ENCODE data around the gene PLAC9. TPM values are rescaled to one million over a fixed set of nuclear protein-coding genes. Genes with fewer than 3 reads are reported as not detected.
A peak's percentile ranks its signal among the peaks of the same experiment; 100 is the strongest.

Gene PLAC9
- total and polyA plus RNA-seq, 8 donors, result 0.63 to 14.6 (median 3.0) TPM

GRCh38 chr10:80161321-80162083, 29.0 kb downstream of the PLAC9 start:
- no peak for ATAC-seq
- peak in 1 of 6 donors; percentile 71 for DNase-seq
- H3K4me3 ChIP-seq, result no peak overlapping the region
- H3K9me3 ChIP-seq, result no peaks in the 10 kb centered on the region
- no peak for TF ChIP-seq CTCF (IDR thresholded peaks at IDR 0.05)
- H3K27ac ChIP-seq, result no peak overlapping the region
- peaks cover 9 to 60% (median 31%) of the 10 kb centered on the region in 3 donors for H3K36me3 ChIP-seq
- H3K27me3 ChIP-seq, result no peaks in the 10 kb centered on the region
- intact Hi-C loops (cut with DNase I), result no loop called here
- peaks cover 0 to 3% (median 0%) of the 10 kb centered on the region in 3 donors for H3K4me1 ChIP-seq
- FAIRE-seq, result no peak
- WGBS, 2 donors, result 78 to 80% methylated on average over 21 of the region's 21 CpGs

- WGBS, 2 donors, result 85 to 94% methylated on average over 8 of the region's 8 CpGs
- FAIRE-seq, result no peak
- no peak overlapping the region for H3K27ac ChIP-seq
These were observed 31.3 kb downstream of the PLAC9 start for GRCh38 chr10:80163741-80164341.

GRCh38 chr10:80164596-80164995, 32.1 kb downstream of the PLAC9 start:
- intact Hi-C loops (cut with DNase I), result no loop called here
- no peak for ATAC-seq
- TF ChIP-seq CTCF (IDR thresholded peaks at IDR 0.05), result no peak
- H3K36me3 ChIP-seq, result peaks cover 9 to 53% (median 28%) of the 10 kb centered on the region in 3 donors
- H3K27ac ChIP-seq, result no peak overlapping the region
- WGBS, 2 donors, result 91 to 94% methylated on average over 7 of the region's 7 CpGs
- FAIRE-seq, result no peak
- H3K9me3 ChIP-seq, result no peaks in the 10 kb centered on the region
- peaks cover 0 to 3% (median 0%) of the 10 kb centered on the region in 3 donors for H3K4me1 ChIP-seq
- no peak overlapping the region for H3K4me3 ChIP-seq
- no peak for DNase-seq
- no peaks in the 10 kb centered on the region for H3K27me3 ChIP-seq

More at GRCh38 chr10:80163741-80164341, 31.3 kb downstream of the PLAC9 start:
- no peak for TF ChIP-seq CTCF (IDR thresholded peaks at IDR 0.05)
- H3K4me3 ChIP-seq, result no peak overlapping the region
- peak in 1 of 4 donors; percentile 32 for ATAC-seq
- peaks cover 0 to 3% (median 0%) of the 10 kb centered on the region in 3 donors for H3K4me1 ChIP-seq
- intact Hi-C loops (cut with DNase I), result no loop called here
- no peaks in the 10 kb centered on the region for H3K27me3 ChIP-seq
- H3K36me3 ChIP-seq, result peaks cover 9 to 55% (median 28%) of the 10 kb centered on the region in 3 donors
- H3K9me3 ChIP-seq, result no peaks in the 10 kb centered on the region
- no peak for DNase-seq

- 86 to 87% methylated on average over 7 of the region's 7 CpGs for WGBS, 2 donors
- Histone ChIP-seq H3K36me3 (peaks cover 9 to 53% (median 28%) of the 10 kb centered on the region in 3 donors), H3K27me3 (no peaks in the 10 kb centered on the region), H3K27ac (no peak overlapping the region), H3K4me1 (peaks cover 0 to 3% (median 0%) of the 10 kb centered on the region in 3 donors), H3K9me3 (no peaks in the 10 kb centered on the region), H3K4me3 (no peak overlapping the region)
- FAIRE-seq, result no peak
- intact Hi-C loops (cut with DNase I), result no loop called here
- TF ChIP-seq CTCF (IDR thresholded peaks at IDR 0.05), result no peak
- DNase-seq, result peak in 1 of 6 donors; percentile 16
- peak in 1 of 4 donors; percentile 23 for ATAC-seq
These were observed 32.6 kb downstream of the PLAC9 start for GRCh38 chr10:80165173-80165572.
